IPS-18c (cell line): ENCODE data around the gene CHRNA10.

ENCODE experiments used
- H3K4me3 ChIP-seq: 2 replicates; pipeline ENCODE4 v1.7.0; 2013; ENCODE audit warnings: low read depth, mild to moderate bottlenecking, low read length, moderate library complexity; ENCODE audit not compliant: insufficient read depth
- H3K9me3 ChIP-seq: one replicate; pipeline ENCODE4 v1.6.1; 2013; ENCODE audit warnings: mild to moderate bottlenecking, low read length, moderate library complexity; ENCODE audit not compliant: control insufficient read depth, insufficient read depth

The CHRNA10 gene

GRCh38 chr11:3642071-3642951 is 28.9 kb downstream of the CHRNA10 start:
- H3K9me3 ChIP-seq, result no peaks in the 10 kb centered on the region
- H3K4me3 ChIP-seq, result peak overlapping the region; percentile 62

DNA sequence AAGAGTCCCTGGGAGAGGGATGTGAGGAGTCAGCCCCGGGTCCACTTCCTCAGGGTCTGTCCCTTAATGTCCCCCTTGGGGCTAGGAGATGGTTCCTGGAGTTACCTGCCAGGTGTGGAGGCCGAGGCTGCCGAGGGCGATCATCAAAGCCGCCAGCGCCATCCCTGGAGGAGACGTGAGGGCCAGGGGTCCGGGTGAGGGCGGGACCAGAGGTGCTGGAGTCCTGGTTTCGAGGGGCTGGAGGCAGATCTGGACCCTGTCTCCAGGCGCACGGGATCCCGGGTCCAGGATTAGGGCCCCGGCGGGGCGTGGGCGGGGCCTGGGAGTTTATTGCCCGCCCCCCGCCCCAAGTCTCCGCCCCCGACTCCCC is 29.5 kb downstream of the CHRNA10 start, which contains the start of gene ART5:
ART5 (minus strand) TSS at position 292 of the 370 bp plus-strand sequence; CDS start at position 162, 130 bp downstream.
- Histone ChIP-seq H3K9me3 (no peaks in the 10 kb centered on the region), H3K4me3 (peak within 1 kb of the TSS; percentile 73)

GRCh38 chr11:3641191-3641590 is 30.0 kb downstream of the CHRNA10 start:
- H3K4me3 ChIP-seq, result peak overlapping the region; percentile 73; the same call in 1 of the 2 replicates
- no peaks in the 10 kb centered on the region for H3K9me3 ChIP-seq

GRCh38 chr11:3639841-3640240 is 31.3 kb downstream of the CHRNA10 start:
- H3K4me3 ChIP-seq, result no peak overlapping the region
- H3K9me3 ChIP-seq, result no peaks in the 10 kb centered on the region

- Histone ChIP-seq H3K4me3 (no peak overlapping the region), H3K9me3 (no peaks in the 10 kb centered on the region)
Observed at GRCh38 chr11:3638513-3638912, 32.7 kb downstream of the CHRNA10 start.

DNA sequence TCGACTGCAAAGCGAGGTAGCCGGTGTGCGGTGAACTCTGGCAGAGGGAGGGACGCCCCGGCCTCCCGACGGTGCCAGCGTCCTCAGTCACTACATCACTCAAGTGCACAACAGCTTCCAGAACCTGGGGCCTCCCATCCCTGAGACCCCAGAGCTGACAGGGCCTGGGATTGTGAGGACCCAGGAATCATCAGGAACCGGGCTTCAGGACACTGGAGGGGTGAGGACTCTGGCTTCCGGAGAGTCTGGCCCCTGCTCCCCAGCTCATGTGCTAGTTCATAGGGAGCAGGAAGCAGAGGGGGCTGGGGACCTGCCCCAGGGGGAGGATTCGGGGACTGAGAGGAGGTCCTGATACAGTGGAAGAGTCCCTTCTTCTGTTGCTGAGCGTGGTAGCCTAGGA is 34.0 kb downstream of the CHRNA10 start:
- Histone ChIP-seq H3K9me3 (no peaks in the 10 kb centered on the region), H3K4me3 (no peak overlapping the region)

DNA sequence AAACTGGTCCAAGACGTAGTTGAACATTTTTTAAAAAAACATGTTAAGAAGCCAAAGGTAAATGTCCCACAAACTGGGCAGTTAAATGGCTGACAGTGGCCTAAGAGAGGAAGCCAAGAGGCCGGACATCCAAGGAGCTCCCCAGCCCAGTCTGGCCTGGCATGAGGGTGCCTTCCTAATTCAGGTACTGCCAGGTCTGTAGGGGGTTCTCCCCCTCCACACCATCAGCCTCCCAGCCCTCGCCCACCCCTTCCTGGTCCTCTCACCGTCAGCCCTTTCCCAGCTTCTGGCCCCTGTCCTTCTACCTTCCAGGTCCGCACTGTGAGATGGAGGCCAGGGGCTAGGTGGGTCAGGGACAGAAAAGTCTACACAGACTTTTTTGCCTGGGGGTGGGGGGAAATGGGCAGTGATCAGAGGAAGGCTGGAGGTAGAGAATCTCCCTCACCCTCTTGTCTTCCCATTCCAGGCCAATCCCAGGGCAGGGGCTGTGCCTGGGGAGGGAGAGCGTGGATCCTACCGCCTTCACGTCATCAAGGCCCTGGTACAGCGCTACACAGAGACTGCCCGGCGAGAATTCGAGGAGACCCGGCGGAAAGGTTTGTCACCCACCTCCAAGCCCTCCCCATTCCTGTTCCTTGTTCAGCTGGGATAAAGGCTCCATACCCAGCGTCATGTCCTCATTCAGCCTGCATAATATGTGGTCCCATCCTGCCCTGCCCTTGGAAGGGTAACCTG is 35.4 kb downstream of the CHRNA10 start:
- Histone ChIP-seq H3K9me3 (no peaks in the 10 kb centered on the region), H3K4me3 (no peak overlapping the region)

DNA sequence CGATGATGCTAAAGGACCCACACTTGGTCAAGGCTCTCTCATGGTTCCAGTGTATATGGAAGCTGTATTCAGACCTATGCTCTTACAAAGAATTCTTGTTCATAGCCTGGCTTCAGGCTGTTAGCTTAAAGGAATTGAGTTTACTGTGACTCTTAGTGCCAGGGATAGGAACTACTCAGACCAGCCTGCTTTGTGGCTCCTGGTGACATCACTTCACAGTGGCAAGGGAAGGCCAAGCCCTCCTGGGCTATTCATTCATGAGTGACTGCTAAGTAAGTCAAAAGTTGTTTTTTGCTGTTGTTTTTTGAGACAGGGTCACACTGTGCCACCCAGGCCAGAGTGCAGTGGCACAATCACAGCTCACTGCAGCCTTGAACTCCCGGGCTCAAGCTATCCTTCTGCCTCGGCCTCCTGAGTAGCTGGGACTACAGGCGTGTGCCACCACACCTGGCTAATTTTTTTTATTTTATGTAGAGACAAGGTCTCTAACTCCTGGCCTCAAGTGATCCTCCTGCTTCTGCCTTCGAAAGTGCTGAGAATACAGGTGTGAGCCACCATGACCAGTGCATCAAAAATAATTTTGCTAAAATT is 39.0 kb downstream of the CHRNA10 start:
- Histone ChIP-seq H3K4me3 (no peak overlapping the region), H3K9me3 (no peaks in the 10 kb centered on the region)

- no peak overlapping the region for H3K4me3 ChIP-seq
Observed at GRCh38 chr11:3631331-3631730, 39.9 kb downstream of the CHRNA10 start.

GRCh38 chr11:3627291-3627690 is 43.9 kb downstream of the CHRNA10 start:
- Histone ChIP-seq H3K4me3 (no peak overlapping the region), H3K9me3 (no peaks in the 10 kb centered on the region)

More at GRCh38 chr11:3631331-3631730, 39.9 kb downstream of the CHRNA10 start:
- no peaks in the 10 kb centered on the region for H3K9me3 ChIP-seq

GRCh38 chr11:3626250-3626960 is 44.8 kb downstream of the CHRNA10 start:
- no peaks in the 10 kb centered on the region for H3K9me3 ChIP-seq
- no peak overlapping the region for H3K4me3 ChIP-seq

DNA sequence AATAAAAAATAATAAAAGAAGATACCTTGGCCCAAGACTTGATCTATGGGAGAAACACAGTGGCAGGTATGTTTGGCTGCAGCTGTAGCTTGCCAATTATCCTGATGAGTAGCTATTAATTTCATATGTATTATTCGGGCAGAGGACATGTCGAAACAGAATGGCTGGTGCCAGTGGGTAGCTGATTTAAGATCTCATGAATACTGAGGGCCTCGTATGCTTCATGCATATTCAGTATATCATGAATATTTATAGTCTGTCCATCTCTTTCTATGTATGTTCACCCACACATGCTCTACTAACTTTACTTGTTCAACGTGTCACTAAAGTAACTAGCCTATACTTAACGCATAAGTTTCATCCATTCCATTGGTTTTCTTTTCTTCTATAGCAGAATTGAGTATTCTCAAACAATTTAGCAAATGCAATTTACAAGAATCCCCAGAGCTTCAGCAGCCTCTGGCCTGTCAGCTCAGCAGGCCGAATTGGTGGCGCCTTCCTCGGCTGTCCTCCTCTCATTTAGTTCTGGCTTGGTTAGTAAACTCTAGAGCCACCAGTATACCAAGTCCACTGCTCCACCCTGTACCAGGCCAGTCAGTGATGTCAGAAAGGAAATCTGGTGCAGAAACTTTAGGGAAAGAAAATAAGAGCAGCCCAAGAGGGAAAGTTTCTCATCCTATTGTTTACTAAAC is 47.3 kb downstream of the CHRNA10 start:
- Histone ChIP-seq H3K4me3 (no peak overlapping the region), H3K9me3 (no peaks in the 10 kb centered on the region)

- no peaks in the 10 kb centered on the region for H3K9me3 ChIP-seq
- no peak overlapping the region for H3K4me3 ChIP-seq
Observed at GRCh38 chr11:3623121-3623520, 48.1 kb downstream of the CHRNA10 start.

GRCh38 chr11:3622521-3622920 is 48.7 kb downstream of the CHRNA10 start:
- Histone ChIP-seq H3K4me3 (no peak overlapping the region), H3K9me3 (no peaks in the 10 kb centered on the region)

DNA sequence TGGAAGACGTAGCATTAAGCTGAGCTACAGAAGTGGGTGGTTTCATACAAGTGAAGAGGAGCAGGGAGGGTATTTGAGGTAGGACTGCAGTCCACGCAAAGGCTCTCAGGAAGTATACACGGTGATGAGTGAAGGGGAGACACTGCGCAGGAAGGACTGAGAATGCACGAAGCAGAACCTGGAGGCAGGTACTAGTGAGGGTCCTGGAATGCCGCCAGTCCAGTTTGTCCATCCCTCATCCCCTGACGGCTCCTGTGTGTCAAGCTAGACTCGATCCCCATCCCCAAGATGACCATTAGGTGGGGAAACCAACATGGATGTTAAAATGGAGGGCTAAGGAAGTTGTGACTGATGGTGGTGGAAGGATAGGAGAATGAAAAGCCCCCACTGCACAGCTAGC is 53.2 kb downstream of the CHRNA10 start:
- Histone ChIP-seq H3K4me3 (no peak overlapping the region), H3K9me3 (no peaks in the 10 kb centered on the region)

DNA sequence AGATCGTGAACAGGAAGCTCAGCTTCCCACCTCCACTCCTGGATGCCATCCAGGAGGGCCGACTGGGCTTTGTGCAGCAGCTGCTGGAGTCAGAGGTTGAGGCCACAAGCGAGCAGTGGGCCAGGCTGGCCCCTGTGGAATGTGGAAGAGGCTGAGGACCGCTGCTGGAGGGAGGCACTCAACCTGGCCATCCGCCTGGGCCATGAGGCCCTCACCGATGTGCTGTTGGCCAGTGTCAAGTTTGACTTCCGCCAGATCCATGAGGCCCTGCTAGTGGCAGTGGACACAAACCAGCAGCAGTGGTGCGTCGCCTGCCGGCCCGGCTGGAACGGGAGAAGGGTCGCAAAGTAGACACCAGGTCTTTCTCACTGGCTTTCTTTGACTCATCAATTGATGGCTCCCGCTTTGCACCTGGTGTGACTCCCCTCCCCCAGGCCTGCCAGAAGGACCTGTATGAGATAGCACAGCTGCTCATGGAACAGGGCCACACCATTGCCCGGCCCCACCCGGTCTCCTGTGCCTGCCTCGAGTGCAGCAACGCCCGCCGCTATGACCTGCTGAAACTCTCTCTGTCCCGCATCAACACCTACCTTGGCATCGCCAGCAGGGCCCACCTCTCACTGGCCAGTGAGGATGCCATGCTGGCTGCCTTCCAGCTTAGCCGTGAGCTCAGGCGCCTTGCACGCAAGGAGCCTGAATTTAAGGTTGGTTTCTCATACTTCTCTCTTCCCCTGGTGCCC is 54.3 kb downstream of the CHRNA10 start:
- H3K9me3 ChIP-seq, result no peaks in the 10 kb centered on the region
- no peak overlapping the region for H3K4me3 ChIP-seq
